ENCODE results near the gene PWP2. TPM values are rescaled to one million over a fixed set of nuclear protein-coding genes. Genes with fewer than 3 reads are reported as not detected.

PWP2 gene
- total and polyA plus RNA-seq, 2 of the 4 experiments (the other 2 are of a cell fraction), result 2.4 to 7.0 TPM

- H3K14ac ChIP-seq (replicated peaks; ENCODE audit: low read depth, low read length), result no peak overlapping the region
- H3K9me3 ChIP-seq (ENCODE audit: control insufficient read depth, insufficient read depth, low read length), result no peaks in the 10 kb centered on the region
- H3K56ac ChIP-seq (ENCODE audit: extremely low read depth, insufficient read depth, low read length), result no peak overlapping the region
- 100% methylated on average over 7 of the region's 13 CpGs; no CpG with 5 or more reads in 1 of the 2 experiments for WGBS, 2 experiments (ENCODE audit: extremely low coverage in 2 of 2, insufficient read length in 1 of 2)
- intact Hi-C loops (cut with micrococcal nuclease), result no loop called here
- H3K4me2 ChIP-seq (ENCODE audit: low read depth, low read length), result no peak overlapping the region
- no peak overlapping the region for H3K23ac ChIP-seq (ENCODE audit: low read depth, low read length)
- in situ Hi-C loops (cut with MboI; ENCODE audit: low sequenced_read_pairs), result no loop called here
- ChIA-PET POLR2A (ENCODE audit: unreplicated experiment) (no interaction called here), CTCF (interaction anchor here (0.6 kb wide), 1 partner anchor 11 kb away, joined by 6 read pairs; no protein-coding TSS in a partner anchor)
- no peak overlapping the region for H2BK15ac ChIP-seq (ENCODE audit: low read depth, low read length)
- no peak overlapping the region for H3K27ac ChIP-seq (ENCODE audit: insufficient read depth, low read length)
- no peaks in the 10 kb centered on the region for H3K4me1 ChIP-seq (ENCODE audit: control insufficient read depth, insufficient read depth, low read length)
- no peak overlapping the region for H3K18ac ChIP-seq (ENCODE audit: low read depth, low read length)
- no TSS peak for BruUV-seq (replicated peaks)
- ATAC-seq (ENCODE audit: low read depth) (no peak), DNase-seq (no peak)
- H2BK120ac ChIP-seq (ENCODE audit: low read depth, low read length), result no peak overlapping the region
- TF ChIP-seq RCOR1 (IDR thresholded peaks at IDR 0.05; ENCODE audit: insufficient replicate concordance, low read length) (no peak), CHD1 (IDR thresholded peaks at IDR 0.05; ENCODE audit: low read depth, low read length) (no peak)
- H2AFZ ChIP-seq (replicated peaks; ENCODE audit: low read length, poor library complexity), result no peak overlapping the region
- H3K4ac ChIP-seq (ENCODE audit: low read depth, low read length), result no peak overlapping the region
- peak overlapping the region; percentile 37 for H2AK9ac ChIP-seq (replicated peaks; ENCODE audit: low read depth, low read length, poor library complexity)
- peaks cover 19% of the 10 kb centered on the region for H4K20me1 ChIP-seq (ENCODE audit: insufficient read depth, low read length)
- no peak overlapping the region for H2BK5ac ChIP-seq (ENCODE audit: low read depth, low read length, poor library complexity, severe bottlenecking)
- no peak overlapping the region for H2AK5ac ChIP-seq (ENCODE audit: low read depth, low read length)
- peaks cover 41% of the 10 kb centered on the region for H3K36me3 ChIP-seq (ENCODE audit: control insufficient read depth, insufficient read depth, low read length)
- dilution Hi-C loops (cut with HindIII; ENCODE audit: low sequenced_read_pairs, unreplicated experiment), result no loop called here
- H3K9me1 ChIP-seq (ENCODE audit: insufficient read depth, low read length), result peaks cover 23% of the 10 kb centered on the region
- peaks cover 28 to 66% of the 10 kb centered on the region in 2 experiments for H3K79me1 ChIP-seq (ENCODE audit: low read depth in 1 of 2, low read length in 2 of 2)
- H4K8ac ChIP-seq (ENCODE audit: low read depth in 2 of 2, low read length in 2 of 2), result no peak overlapping the region
- H3K27me3 ChIP-seq (ENCODE audit: control insufficient read depth, insufficient read depth, low read length), result no peaks in the 10 kb centered on the region
- no peak overlapping the region for H4K5ac ChIP-seq (ENCODE audit: low read depth, low read length)
- no peak overlapping the region for H3K4me3 ChIP-seq (ENCODE audit: insufficient read depth, low read depth, low read length)
- no peak overlapping the region for H2BK20ac ChIP-seq (ENCODE audit: low read depth, low read length)
- no peak overlapping the region for H4K91ac ChIP-seq (ENCODE audit: insufficient read depth, low read depth, low read length)
- no peak overlapping the region for H3K9ac ChIP-seq (ENCODE audit: low read depth, low read length)
These were observed 42.3 kb upstream of the PWP2 start for GRCh38 chr21:44064852-44065403.

Data from IMR-90 (cell line).